ENCODE data around the gene ITGA1.

DNA sequence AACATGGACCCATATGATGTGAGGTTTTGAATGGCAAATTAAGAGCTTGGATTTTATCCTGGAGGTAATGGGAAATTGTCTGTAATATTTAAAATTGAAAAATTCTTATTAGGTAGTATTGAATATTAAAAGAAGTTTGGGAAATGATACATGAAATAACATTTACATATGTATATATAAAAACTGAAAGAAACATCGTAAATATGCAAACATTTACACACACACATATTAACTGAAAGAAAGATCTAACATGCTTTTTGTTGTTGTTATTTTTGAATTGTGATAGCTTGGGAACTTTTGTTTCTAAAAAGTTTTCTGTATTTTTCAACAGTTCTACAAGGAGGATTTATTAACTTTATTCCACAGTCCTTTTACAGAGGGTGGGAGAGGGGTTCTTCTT lies 118.6 kb downstream of the ITGA1 start:
- TF ChIP-seq EZH2 (IDR thresholded peaks at IDR 0.05; ENCODE audit: borderline replicate concordance, low read length) = no peak
- TF ChIP-seq, protein P1, sequence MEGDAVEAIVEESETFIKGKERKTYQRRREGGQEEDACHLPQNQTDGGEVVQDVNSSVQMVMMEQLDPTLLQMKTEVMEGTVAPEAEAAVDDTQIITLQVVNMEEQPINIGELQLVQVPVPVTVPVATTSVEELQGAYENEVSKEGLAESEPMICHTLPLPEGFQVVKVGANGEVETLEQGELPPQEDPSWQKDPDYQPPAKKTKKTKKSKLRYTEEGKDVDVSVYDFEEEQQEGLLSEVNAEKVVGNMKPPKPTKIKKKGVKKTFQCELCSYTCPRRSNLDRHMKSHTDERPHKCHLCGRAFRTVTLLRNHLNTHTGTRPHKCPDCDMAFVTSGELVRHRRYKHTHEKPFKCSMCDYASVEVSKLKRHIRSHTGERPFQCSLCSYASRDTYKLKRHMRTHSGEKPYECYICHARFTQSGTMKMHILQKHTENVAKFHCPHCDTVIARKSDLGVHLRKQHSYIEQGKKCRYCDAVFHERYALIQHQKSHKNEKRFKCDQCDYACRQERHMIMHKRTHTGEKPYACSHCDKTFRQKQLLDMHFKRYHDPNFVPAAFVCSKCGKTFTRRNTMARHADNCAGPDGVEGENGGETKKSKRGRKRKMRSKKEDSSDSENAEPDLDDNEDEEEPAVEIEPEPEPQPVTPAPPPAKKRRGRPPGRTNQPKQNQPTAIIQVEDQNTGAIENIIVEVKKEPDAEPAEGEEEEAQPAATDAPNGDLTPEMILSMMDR (conservative IDR thresholded peaks at IDR 0.05 in 1 of 2, IDR thresholded peaks at IDR 0.05 in 1 of 2; ENCODE audit: extremely low read depth in 1 of 2, insufficient read depth in 1 of 2, low read depth in 1 of 2, low read length in 2 of 2) = no peak
